ENCODE measurements around the gene NFATC4.
"Not testable (repeated sequence)": the region's sequence is repeated elsewhere in the genome, so short reads cannot be mapped to it uniquely, and the experiment has no call there.

The NFATC4 gene

DNA sequence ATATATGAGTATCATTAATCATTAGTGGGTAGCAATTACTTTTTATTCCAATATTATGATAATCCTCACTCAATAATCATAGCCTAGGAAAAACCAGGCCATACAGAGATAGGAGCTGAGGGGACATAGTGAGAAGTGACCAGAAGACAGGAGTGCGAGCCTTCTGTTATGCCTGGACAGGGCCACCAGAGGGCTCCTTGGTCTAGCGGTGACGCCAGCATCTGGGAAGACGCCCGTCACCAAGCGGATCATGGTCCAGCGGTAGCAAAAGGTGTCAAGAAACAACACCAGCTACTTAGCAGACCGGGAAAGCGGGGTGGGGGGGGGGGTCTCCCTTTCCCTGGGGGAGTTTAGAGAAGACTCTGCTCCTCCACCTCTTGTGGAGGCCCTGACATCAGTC, 40.1 kb upstream of the NFATC4 start:
- H3K27ac ChIP-seq; H3K4me3 ChIP-seq (IDR thresholded peaks at IDR 0.05; ENCODE audit: insufficient read depth, low read depth, low read length); H3K9ac ChIP-seq; H3K4me2 ChIP-seq; H3K27me3 ChIP-seq (ENCODE audit: insufficient read depth, low read depth); H3K36me3 ChIP-seq (ENCODE audit: insufficient read depth); H3K79me2 ChIP-seq (ENCODE audit: insufficient read depth, low read depth); H4K20me1 ChIP-seq (ENCODE audit: insufficient read depth); H3K4me1 ChIP-seq (ENCODE audit: low read depth, poor library complexity, severe bottlenecking); H2AFZ ChIP-seq (ENCODE audit: low read depth): not testable (repeated sequence)
- TF ChIP-seq, protein P1, sequence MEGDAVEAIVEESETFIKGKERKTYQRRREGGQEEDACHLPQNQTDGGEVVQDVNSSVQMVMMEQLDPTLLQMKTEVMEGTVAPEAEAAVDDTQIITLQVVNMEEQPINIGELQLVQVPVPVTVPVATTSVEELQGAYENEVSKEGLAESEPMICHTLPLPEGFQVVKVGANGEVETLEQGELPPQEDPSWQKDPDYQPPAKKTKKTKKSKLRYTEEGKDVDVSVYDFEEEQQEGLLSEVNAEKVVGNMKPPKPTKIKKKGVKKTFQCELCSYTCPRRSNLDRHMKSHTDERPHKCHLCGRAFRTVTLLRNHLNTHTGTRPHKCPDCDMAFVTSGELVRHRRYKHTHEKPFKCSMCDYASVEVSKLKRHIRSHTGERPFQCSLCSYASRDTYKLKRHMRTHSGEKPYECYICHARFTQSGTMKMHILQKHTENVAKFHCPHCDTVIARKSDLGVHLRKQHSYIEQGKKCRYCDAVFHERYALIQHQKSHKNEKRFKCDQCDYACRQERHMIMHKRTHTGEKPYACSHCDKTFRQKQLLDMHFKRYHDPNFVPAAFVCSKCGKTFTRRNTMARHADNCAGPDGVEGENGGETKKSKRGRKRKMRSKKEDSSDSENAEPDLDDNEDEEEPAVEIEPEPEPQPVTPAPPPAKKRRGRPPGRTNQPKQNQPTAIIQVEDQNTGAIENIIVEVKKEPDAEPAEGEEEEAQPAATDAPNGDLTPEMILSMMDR (conservative IDR thresholded peaks at IDR 0.05; ENCODE audit: low read depth, low read length): 0 out of 2 replicates have a peak, but pooled peaks have one; percentile 33

DNA sequence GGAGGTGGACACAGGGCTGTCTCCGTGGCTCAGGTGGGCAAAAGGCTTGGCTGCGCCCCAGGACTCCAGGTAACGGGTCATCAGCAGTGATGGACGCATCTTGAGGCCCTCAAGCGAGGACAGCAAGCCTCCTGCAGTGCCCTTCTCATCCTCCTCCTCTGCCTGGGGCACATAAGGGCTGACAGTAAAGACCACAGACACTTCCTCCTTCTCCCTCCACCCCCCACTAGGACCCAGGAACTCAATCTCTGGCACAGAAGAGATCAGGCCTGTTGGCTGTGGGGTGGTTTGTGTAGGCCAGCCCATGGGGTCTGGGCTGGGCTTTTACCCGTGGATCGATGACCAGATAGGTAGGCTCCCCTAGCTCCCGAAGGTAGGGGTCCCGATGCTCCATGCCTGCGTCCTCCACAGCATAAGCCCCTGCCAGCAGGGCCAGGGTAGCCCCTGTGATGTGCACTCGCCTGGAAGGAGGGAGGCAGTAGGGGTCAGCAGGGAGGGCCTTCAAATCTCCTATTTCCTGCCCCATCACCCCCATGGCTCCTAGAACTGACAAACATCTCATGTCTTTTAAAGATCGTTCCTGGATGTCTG, 38.8 kb upstream of the NFATC4 start:
- H4K20me1 ChIP-seq (ENCODE audit: insufficient read depth): no peaks in the 10 kb centered on the region
- H3K4me3 ChIP-seq (IDR thresholded peaks at IDR 0.05; ENCODE audit: insufficient read depth, low read depth, low read length): no peak overlapping the region
- H3K27ac ChIP-seq: no peak overlapping the region
- H3K4me2 ChIP-seq: no peak overlapping the region
- H3K79me2 ChIP-seq (ENCODE audit: insufficient read depth, low read depth): no peaks in the 10 kb centered on the region
- H3K4me1 ChIP-seq (ENCODE audit: low read depth, poor library complexity, severe bottlenecking): peaks cover 12% of the 10 kb centered on the region
- no peaks in the 10 kb centered on the region for H3K36me3 ChIP-seq (ENCODE audit: insufficient read depth)
- peaks cover 11% of the 10 kb centered on the region; the same call in 1 of the 2 replicates for H3K27me3 ChIP-seq (ENCODE audit: insufficient read depth, low read depth)
- no peak overlapping the region for H3K9ac ChIP-seq
- H2AFZ ChIP-seq (ENCODE audit: low read depth): no peak overlapping the region
- TF ChIP-seq, protein P1 (conservative IDR thresholded peaks at IDR 0.05; ENCODE audit: low read depth, low read length): no peak

DNA sequence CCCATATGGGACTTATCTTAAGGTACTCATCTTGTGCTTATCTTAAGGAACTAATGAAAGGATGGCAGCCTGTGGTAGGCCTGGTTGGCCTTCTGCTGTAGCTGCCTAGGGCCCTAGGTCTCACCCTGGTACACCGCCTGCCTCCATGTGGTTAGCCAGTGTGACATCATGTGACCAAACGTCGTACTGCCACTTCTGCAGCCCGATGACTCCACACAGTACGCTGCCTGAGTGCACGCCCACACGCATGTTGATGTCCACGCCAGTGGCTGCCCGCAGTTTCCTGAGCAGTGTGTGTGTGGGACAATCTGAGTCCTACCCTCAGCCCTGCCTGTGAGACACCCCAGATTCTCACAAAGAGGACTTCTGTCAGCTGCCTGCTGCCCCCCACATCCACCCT, 38.2 kb upstream of the NFATC4 start:
- Histone ChIP-seq H3K9ac (no peak overlapping the region), H3K27me3 (ENCODE audit: insufficient read depth, low read depth) (peaks cover 11% of the 10 kb centered on the region; the same call in 1 of the 2 replicates), H3K79me2 (ENCODE audit: insufficient read depth, low read depth) (no peaks in the 10 kb centered on the region), H3K4me1 (ENCODE audit: low read depth, poor library complexity, severe bottlenecking) (peaks cover 12% of the 10 kb centered on the region), H3K27ac (no peak overlapping the region), H3K36me3 (ENCODE audit: insufficient read depth) (no peaks in the 10 kb centered on the region), H3K4me2 (no peak overlapping the region), H2AFZ (ENCODE audit: low read depth) (no peak overlapping the region), H3K4me3 (IDR thresholded peaks at IDR 0.05; ENCODE audit: insufficient read depth, low read depth, low read length) (no peak overlapping the region), H4K20me1 (ENCODE audit: insufficient read depth) (no peaks in the 10 kb centered on the region)
- TF ChIP-seq, protein P1 (conservative IDR thresholded peaks at IDR 0.05; ENCODE audit: low read depth, low read length): no peak

DNA sequence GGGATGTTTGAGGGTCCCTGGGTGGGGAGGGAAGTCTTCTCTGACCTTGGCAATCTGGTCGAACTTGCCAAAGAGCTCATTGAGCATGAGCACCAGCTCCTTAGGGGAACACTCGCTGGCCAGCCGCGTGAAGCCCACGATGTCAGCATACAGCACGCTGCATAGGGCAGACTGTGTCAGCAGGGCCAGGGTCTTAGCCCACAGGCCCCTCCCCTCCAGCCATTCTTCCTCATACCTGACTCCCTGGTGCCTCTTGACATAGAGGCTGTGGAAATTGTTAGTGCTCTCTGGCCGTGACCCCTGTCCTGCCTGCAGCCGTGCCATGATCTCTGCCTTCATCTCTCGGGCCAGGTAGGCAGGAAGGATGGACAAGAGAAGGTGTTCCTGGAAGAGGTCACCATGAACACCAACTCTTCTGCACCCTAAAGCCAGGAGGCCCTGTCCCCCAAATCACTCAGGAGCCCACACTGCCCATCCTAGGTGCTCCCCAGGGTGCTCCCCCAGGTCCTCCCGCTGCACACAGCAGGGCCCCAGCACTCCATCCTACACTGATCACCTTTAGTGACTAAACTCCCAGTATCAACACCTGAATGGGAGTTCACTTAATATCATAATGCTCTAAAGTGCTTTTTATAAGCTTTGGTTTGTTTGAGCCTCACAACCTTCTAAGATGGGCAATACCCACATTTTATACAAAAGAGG, 36.9 kb upstream of the NFATC4 start:
- Histone ChIP-seq H4K20me1 (ENCODE audit: insufficient read depth) (no peaks in the 10 kb centered on the region), H3K27ac (no peak overlapping the region), H3K4me3 (IDR thresholded peaks at IDR 0.05; ENCODE audit: insufficient read depth, low read depth, low read length) (no peak overlapping the region), H2AFZ (ENCODE audit: low read depth) (no peak overlapping the region), H3K4me1 (ENCODE audit: low read depth, poor library complexity, severe bottlenecking) (peaks cover 12% of the 10 kb centered on the region), H3K4me2 (no peak overlapping the region), H3K9ac (no peak overlapping the region), H3K27me3 (ENCODE audit: insufficient read depth, low read depth) (peaks cover 11% of the 10 kb centered on the region; the same call in 1 of the 2 replicates), H3K36me3 (ENCODE audit: insufficient read depth) (no peaks in the 10 kb centered on the region), H3K79me2 (ENCODE audit: insufficient read depth, low read depth) (no peaks in the 10 kb centered on the region)
- TF ChIP-seq, protein P1 (conservative IDR thresholded peaks at IDR 0.05; ENCODE audit: low read depth, low read length): no peak

Data from KMS-11 (cell line).